Fibroblast of peridontal ligament (primary cell): Measurements from ENCODE around the gene CHST6.
A peak's percentile ranks its signal among the peaks of the same experiment; 100 is the strongest.
"Not testable (repeated sequence)": the region's sequence is repeated elsewhere in the genome, so short reads cannot be mapped to it uniquely, and the experiment has no call there.

Source experiments
- DNase-seq: peaks from one replicate; pipeline ENCODE4 v3.0.0-alpha.2; 2010; ENCODE audit errors: extremely low read depth

Gene CHST6

GRCh38 chr16:75495076-75495674 is at the start of gene CHST6:
CHST6 (minus strand) TSS chr16:75495441; CDS start chr16:75479828, 15,613 bp downstream.
- no peak for DNase-seq

DNA sequence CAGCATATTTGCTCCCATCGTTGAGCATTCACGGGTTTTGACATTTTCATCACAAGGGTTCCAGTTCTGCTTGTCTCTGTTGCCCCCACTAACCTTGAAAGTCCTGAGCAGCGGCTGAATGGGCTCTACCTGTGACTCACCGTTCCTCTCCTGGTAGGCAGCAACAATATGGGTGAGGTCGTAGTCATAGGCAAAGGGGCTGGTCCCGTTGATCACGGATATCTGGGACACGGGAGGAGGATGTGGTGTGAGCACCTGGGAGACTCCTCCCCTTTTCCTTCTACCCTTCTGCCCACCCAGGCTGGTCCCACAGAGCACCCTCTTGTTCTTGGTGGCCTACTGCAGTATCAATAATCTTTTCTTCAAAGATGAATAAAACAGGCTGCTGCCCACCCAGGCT is 47.2 kb upstream of the CHST6 start:
- not testable (repeated sequence) for DNase-seq

DNA sequence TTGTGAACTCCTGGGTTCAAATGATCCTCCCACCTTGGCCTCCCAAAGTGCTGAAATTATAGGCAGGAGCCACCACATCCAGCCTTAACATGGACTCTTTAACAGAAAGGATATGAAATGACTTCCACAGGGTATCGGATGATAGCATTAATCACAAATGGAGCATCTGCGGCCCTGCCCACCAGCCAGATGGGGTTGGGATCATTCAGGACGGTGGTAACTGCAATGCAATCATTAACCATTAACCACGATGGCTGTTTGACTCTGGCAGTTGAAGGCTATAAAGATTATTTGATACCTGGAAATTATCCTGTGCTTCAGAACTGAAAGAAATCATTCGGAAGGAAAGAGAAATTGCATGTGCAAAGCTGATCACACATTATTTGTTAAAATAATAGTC is 46.0 kb upstream of the CHST6 start:
- DNase-seq: no peak

GRCh38 chr16:75538882-75539565 is 43.8 kb upstream of the CHST6 start:
- DNase-seq: not testable (repeated sequence)

DNA sequence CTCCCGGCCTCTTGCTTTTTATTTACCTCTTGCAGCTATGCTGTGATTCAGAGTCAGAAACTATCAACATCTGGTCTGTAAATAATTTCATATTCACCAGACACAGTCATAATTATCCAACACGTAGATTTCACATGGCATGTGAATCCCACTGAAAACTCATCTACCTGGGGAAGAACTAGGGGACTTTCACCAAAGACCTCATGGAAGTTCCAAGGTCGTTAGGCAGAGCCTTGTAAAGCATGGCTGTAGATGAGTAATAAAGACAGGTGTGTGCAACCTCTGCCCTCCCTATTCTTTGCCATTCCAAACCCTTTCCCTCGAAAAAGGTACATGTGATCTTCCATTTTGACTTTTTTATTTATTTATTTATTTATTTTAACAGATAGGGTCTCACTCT is 42.5 kb upstream of the CHST6 start:
- DNase-seq: no peak

GRCh38 chr16:75535901-75536300 is 40.7 kb upstream of the CHST6 start, which contains the start of gene CHST5:
CHST5 (minus strand) TSS chr16:75536108; CDS start chr16:75530384, 5,724 bp downstream.
- DNase-seq: no peak

DNA sequence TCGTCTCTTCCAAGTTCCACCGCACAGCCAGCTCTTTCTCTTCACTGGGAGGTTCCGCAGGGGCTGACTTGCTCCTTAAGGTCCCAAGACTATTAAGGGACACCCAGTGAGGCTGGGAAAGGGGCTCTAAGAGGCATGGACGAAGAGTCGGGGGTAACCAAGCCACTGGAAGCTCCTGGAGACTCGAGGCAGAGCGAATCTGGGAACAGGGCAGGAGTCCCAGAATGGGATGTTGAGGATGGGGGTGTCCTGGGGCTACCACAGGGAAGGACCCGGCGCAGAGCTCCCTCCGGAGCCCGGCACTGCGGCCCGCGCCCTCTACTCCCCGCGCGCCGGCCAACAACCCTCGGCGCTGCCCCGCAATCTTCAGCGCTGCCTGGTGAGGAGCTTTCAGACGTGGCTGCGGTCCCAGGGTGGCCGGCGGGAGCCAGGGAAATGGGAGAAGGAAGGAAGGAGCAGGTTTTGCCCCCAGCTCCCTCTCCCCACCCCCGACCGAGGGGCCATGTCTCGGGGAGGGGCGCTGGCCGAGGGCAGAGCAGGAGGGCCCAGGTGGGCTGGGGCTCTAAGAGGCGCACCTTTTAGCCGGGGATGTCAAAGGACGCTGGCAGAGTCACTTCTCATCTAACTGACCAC is 40.1 kb upstream of the CHST6 start:
- no peak for DNase-seq

DNA sequence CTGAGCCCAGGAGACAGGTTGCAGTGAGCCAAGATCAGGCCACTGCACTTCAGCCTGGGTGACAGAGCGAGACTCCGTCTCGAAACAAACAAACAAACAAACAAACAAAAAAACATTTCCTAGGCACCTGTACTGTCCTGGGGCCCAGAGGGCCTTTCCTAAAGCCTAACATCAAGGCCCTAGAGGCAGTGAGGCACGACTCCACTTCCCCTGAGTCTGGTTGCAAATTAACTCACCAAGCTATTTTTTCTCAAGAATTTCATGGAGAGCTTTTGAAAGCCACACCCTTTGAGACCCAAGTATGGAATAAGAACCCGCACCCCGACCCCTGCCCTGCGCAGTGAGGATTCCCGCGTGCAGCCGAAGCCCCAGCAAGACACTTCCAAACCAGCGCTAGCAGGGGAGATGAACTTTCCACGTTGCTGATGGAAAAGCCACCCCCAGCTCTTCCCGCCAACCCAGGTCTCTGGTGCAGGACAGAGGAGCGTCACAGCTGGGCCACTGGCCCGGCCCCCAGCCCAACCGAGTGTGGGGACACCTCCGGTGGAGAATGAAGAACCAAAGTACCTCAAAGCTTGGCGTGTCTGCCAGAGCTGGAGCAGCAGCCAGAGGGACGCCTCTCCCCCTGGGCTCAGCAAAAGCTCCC is 39.4 kb upstream of the CHST6 start:
- DNase-seq: no peak

DNA sequence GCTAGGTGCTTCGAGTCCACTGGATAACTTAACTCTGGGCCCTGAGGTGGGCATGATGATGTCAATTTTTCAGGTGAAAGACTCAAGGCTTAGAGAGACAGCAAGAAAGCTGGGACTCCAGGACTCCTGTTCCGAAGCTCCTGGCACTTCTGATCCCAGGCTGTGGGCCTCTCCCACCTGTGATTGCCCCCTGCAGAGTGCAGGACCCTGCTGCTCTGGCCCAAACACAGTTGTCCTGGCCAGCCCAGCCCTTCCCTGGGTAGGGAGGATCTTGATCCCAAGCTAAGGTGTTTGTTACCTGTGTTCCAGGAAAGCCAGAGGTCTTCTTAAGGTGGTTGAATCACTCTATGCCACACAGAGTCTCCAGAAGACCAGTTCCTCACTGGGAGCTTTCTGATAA is 37.5 kb upstream of the CHST6 start:
- DNase-seq: no peak

- no peak for DNase-seq
Observed at GRCh38 chr16:75532142-75532765, 37.0 kb upstream of the CHST6 start.

DNA sequence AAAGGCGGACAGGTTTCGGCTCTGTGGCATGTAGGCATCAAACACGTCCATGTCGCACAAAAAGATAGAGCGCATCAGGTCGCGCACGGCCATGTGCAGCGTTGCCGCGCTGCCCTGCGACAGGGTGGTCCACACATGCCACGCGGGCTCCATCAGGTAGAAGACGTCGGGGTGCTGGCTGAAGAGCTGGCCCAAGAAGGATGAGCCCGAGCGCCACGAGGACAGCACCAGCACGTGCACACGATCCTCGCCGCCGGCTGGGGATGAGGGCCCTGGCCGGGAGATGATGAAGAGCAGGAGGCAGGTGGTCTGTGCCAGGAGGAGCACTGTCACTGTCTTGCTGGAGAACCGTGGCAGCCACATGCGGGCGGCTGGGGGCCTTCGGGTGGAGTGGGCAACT is 34.7 kb upstream of the CHST6 start:
- no peak for DNase-seq

DNA sequence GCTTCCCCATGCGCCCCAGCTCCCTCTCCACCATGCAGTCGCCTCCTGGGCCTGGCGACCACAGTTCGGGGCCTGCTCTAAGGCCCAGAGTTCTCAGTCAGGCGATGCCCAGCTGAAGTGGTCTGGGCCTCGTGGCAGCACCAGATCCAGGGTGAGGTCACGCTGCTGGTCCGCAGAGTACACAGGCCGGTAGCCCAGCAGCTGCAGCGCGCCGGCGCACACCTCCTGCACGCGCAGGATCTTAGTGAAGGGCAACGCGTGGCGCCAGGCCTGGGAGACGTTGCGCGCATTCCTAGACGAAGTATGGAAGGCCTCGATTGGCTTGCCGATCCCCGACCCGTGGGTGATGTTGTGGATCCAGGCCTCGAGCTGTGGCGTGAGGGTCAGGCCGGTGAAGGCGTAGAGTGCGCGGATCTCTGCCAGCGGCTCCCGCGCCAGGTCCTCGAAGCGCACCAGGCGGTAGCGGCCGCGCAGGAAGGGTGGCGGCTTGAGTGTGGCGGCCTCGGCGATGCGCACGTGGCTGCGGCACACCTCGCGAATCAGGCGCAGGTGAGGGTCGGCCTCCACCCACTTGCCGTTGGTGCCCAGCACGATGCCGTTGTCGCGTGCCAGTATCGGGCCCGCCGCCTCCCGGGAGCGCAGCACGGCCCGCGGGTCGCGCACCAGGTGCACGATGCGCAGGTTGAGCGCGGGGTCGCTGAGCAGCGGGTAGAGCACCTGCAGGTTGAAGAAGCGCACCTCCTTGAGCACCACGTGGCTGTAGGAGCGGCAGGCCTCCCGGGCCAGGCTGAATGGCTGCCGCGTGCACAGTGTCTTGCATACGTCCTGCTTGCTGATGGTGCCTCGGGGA is 34.0 kb upstream of the CHST6 start:
- no peak for DNase-seq

- DNase-seq: no peak
Observed at GRCh38 chr16:75527825-75528299, 32.6 kb upstream of the CHST6 start.

DNA sequence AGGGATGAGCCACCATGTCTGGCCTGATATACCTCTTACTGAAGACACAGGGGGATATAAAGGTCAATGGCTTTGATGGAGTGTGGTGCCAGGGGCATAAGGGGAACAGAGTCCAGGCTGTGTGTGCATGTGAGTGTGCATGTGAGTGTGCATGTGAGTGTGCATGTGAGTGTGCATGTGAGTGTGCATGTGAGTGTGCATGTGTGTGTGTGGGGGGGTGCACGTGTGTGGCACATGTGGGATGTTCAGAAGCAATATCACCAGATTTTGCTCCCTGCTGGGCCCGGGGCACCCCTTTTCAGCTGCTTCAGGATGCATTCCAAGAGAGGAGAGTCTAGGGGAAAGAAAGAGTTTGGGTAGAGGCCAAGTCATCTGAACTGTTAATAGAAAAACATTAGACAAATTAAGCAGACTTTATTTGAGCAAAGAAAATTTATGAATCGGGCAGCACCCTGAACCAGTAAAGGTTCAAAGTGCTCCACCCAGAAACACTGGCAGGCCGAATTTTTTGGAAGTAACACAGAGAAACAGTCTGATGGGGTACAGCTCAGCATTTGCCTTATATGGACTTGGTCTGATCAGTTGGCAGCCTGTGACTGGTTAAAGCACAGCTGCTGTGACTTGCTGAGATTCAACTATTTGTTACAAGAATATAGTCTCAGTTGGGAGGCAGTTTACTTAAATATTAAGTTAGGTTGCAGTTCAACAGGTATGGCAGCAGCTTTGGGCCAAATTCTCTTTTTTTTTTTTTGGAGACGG is 31.0 kb upstream of the CHST6 start:
- DNase-seq: no peak

DNA sequence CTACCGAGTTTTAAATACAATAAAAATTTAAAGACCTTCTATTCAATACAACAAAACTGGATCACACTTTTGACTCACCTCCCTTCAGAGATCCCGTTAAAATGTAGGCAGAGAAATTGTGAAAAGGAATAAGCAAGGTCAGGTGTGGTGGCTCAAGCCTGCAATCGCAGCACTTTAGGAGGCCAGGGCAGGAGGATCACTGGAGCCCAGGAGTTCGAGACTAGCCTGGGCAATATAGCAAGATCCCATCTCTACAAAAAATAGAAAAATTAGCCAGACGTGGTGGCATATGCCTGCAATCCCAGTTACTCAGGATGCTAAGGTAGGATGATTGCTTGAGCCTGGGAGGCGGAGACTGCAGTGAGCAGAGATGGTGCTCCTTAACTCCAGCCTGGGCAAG is 23.9 kb upstream of the CHST6 start:
- no peak for DNase-seq

DNA sequence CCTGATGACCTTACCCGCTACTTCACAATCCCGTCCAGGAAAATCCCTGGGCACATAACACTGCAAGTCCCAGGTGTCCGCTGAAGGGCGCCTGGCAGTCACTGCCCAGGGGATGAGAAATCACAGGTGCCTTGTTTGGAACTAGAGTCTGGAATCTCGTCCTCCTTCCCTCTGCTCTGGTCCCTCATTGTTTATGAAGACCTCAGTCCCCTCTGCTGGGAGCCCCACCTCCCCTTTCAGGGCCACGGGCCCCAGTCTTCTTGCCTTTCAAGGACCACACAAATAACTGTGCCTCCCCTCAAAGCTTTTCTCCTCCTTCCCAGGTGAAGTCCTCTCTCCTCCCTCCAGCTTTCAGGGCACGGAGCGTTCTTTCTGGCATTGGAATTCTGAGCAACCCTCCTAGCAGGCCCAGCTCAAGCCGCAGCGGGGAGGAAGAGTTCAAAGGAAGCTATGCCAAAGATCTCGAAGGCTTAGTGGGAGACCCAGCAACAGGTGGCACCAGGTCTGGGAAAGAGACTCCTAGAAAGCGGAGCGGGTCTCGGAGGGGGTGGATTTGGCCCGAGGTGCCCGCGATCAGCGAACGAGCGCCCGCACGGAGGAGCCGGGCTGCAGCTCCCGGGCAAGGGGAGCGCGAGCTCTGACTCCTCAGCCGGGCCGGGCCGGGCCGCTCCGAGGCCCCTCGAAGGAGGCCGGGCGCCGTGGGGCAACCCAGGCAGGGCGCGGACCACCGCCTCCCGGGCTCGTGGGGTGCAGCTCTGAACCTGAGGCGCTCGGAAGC is 21.1 kb upstream of the CHST6 start:
- DNase-seq: not testable (repeated sequence)

DNA sequence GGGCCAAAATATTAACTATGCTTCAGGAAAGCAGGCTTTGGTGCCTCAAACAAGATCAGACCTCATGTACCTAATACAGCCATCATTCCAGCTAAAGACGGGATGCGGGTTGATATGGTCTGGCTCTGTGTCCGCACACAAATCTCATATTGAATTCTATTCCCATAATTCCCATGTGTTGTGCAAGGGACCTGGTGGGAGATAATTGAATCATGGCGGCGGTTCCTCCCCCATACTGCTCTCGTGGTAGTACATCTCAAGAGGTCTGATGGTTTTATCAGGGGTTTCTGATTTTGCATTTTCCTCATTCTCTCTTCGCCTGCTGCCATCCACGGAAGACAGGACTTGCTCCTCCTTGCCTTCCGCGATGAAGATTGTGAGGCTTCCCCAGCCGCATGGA is 19.1 kb upstream of the CHST6 start:
- DNase-seq: no peak

- peak; percentile 96 for DNase-seq
Observed at GRCh38 chr16:75506574-75506973, 11.3 kb upstream of the CHST6 start.

- DNase-seq: peak; percentile 24
Observed at GRCh38 chr16:75506107-75506506, 10.9 kb upstream of the CHST6 start.

GRCh38 chr16:75503801-75504200 is 8.6 kb upstream of the CHST6 start:
- DNase-seq: no peak
